ENCODE data around the gene STYX.

Gene STYX

GRCh38 chr14:52797653-52798052 lies 67.7 kb downstream of the STYX start:
- H3K4me3 ChIP-seq (replicated peaks; ENCODE audit: low read depth, low read length) = no peak overlapping the region
- no peak for TF ChIP-seq CTCF (IDR thresholded peaks at IDR 0.05; ENCODE audit: low read depth, low read length, missing control alignments)
- no peak for DNase-seq (ENCODE audit: extremely low read depth, low read depth)

- DNase-seq (ENCODE audit: extremely low read depth, low read depth) = no peak
- H3K4me3 ChIP-seq (replicated peaks; ENCODE audit: low read depth, low read length) = no peak overlapping the region
- no peak for TF ChIP-seq CTCF (IDR thresholded peaks at IDR 0.05; ENCODE audit: low read depth, low read length, missing control alignments)
These were observed 68.9 kb downstream of the STYX start for GRCh38 chr14:52798826-52799225.

- no peak overlapping the region for H3K4me3 ChIP-seq (replicated peaks; ENCODE audit: low read depth, low read length)
- DNase-seq (ENCODE audit: extremely low read depth, low read depth) = no peak
- TF ChIP-seq CTCF (IDR thresholded peaks at IDR 0.05; ENCODE audit: low read depth, low read length, missing control alignments) = no peak
These were observed 71.2 kb downstream of the STYX start for GRCh38 chr14:52801014-52801712.

GRCh38 chr14:52802597-52802996 lies 72.6 kb downstream of the STYX start:
- TF ChIP-seq CTCF (IDR thresholded peaks at IDR 0.05; ENCODE audit: low read depth, low read length, missing control alignments) = no peak
- no peak overlapping the region for H3K4me3 ChIP-seq (replicated peaks; ENCODE audit: low read depth, low read length)
- no peak for DNase-seq (ENCODE audit: extremely low read depth, low read depth)

GRCh38 chr14:52806115-52806514 lies 76.1 kb downstream of the STYX start:
- DNase-seq (ENCODE audit: extremely low read depth, low read depth) = no peak
- TF ChIP-seq CTCF (IDR thresholded peaks at IDR 0.05; ENCODE audit: low read depth, low read length, missing control alignments) = no peak
- H3K4me3 ChIP-seq (replicated peaks; ENCODE audit: low read depth, low read length) = no peak overlapping the region

GRCh38 chr14:52808101-52808500 lies 78.1 kb downstream of the STYX start:
- no peak for DNase-seq (ENCODE audit: extremely low read depth, low read depth)
- no peak for TF ChIP-seq CTCF (IDR thresholded peaks at IDR 0.05; ENCODE audit: low read depth, low read length, missing control alignments)
- no peak overlapping the region for H3K4me3 ChIP-seq (replicated peaks; ENCODE audit: low read depth, low read length)

DNA sequence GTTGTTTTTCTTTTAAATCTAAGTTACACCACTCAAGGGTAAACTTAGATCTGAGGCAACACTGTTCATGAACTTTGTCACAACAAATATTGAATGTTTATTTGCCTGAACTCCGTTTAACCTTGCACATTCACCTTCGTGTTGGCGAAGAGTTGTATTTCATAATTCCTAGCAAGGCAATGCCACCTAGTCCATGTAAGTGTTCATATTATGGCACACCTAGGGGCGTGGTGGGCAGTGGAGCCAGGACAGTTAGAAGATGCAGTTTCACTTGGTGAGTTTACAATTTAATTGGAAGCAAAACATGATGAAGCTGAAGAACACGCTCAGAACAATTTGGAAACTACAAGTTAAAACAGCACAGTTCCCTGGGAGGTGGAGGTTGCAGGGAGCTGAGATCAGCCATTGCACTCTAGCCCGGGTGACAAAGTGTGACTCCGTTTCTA lies 91.9 kb downstream of the STYX start:
- no peak for DNase-seq (ENCODE audit: extremely low read depth, low read depth)
- H3K4me3 ChIP-seq (replicated peaks; ENCODE audit: low read depth, low read length) = no peak overlapping the region
- TF ChIP-seq CTCF (IDR thresholded peaks at IDR 0.05; ENCODE audit: low read depth, low read length, missing control alignments) = no peak

Measured in HFF-Myc (cell line).